ENCODE results near the gene TMEM181.

DNA sequence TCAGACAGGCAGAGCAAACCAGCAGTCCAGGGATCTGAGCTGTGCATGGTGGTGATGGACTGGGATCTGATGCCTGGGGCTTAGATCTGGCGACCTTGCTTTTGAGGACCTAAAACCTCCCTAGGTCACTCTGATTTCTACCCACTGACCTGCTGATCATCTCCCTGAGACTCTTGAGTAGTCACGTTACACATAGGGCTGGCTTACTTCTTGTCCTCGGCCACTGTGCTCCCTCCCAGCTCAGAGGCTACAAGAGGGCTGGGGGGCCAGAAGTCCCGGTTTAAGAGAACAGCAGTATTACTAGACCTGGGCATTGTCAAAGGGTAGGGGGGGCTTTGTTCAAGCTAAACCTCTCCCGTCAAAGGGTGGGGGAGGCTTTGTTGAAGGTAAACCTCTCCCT lies 79.2 kb downstream of the TMEM181 start:
- TF ChIP-seq CTCF (IDR thresholded peaks at IDR 0.05) (no peak), EZH2 (IDR thresholded peaks at IDR 0.05) (no peak)
